ENCODE results near the gene FGD1. TPM values are rescaled to one million over a fixed set of nuclear protein-coding genes. Genes with fewer than 3 reads are reported as not detected.

FGD1 gene
- total RNA-seq, 1 experiment from 2014 or later: 19.2 TPM

- H3K27ac ChIP-seq (ENCODE audit: insufficient read length, low read depth, low read length): no peak overlapping the region
Observed at GRCh38 chrX:54435121-54435520, 60.9 kb downstream of the FGD1 start.

More at GRCh38 chrX:54435121-54435520, 60.9 kb downstream of the FGD1 start:
- Mint-ChIP-seq H3K4me1 (no peaks in the 10 kb centered on the region), H3K27ac (no peak overlapping the region), H3K36me3 (ENCODE audit: insufficient read depth in 1 of 3, low read depth in 3 of 3) (peaks cover 0 to 2% (median 0%) of the 10 kb centered on the region in 3 experiments; a peak in 1 of 7 replicates), H3K4me3 (no peak overlapping the region), H3K27me3 (ENCODE audit: low read depth) (peaks cover 2% of the 10 kb centered on the region; the same call in 1 of the 2 replicates), H3K9me3 (peaks cover 49 to 60% of the 10 kb centered on the region in 2 experiments)
- Histone ChIP-seq H2AFZ (ENCODE audit: low read length) (no peak overlapping the region), H2AK5ac (ENCODE audit: insufficient read length, low read length) (no peak overlapping the region), H2BK20ac (ENCODE audit: low read depth, low read length, poor library complexity, severe bottlenecking) (no peak overlapping the region), H2BK15ac (ENCODE audit: low read depth, low read length) (no peak overlapping the region), H4K8ac (replicated peaks; ENCODE audit: insufficient read length, low read depth, low read length) (no peak overlapping the region), H3K9ac (ENCODE audit: extremely low read depth, insufficient read length, low read length) (no peak overlapping the region), H3K23ac (ENCODE audit: insufficient read length, low read depth, low read length) (no peak overlapping the region), H3K56ac (ENCODE audit: insufficient read length, low read depth, low read length) (no peak overlapping the region), H3K4ac (ENCODE audit: low read depth, low read length) (no peak overlapping the region), H3T11ph (ENCODE audit: low read length) (no peak overlapping the region), H3K9me3 (ENCODE audit: control insufficient read depth, low read depth, low read length) (peaks cover 7% of the 10 kb centered on the region), H3K18ac (ENCODE audit: insufficient read length, low read depth, low read length) (no peak overlapping the region), H2BK5ac (ENCODE audit: insufficient read length, low read length) (no peak overlapping the region), H3K23me2 (ENCODE audit: insufficient read length, low read depth, low read length, poor library complexity, severe bottlenecking) (no peaks in the 10 kb centered on the region), H4K5ac (ENCODE audit: insufficient read length, low read depth, low read length) (no peak overlapping the region), H3K79me1 (ENCODE audit: insufficient read depth, low read depth, low read length, poor library complexity, severe bottlenecking) (no peaks in the 10 kb centered on the region), H4K91ac (ENCODE audit: insufficient read length, low read depth, low read length) (no peak overlapping the region), H2BK12ac (ENCODE audit: insufficient read length, low read depth, low read length) (no peak overlapping the region), H3K14ac (ENCODE audit: insufficient read depth, low read length) (no peak overlapping the region), H4K20me1 (ENCODE audit: control insufficient read depth, insufficient read depth, insufficient read length) (no peaks in the 10 kb centered on the region), H3K4me1 (ENCODE audit: insufficient read depth, low read length) (no peaks in the 10 kb centered on the region), H3K4me2 (ENCODE audit: insufficient read depth, insufficient read length, low read length) (no peak overlapping the region), H2BK120ac (ENCODE audit: low read depth, low read length, poor library complexity, severe bottlenecking) (no peak overlapping the region), H3K27me3 (ENCODE audit: insufficient read depth, low read length) (no peaks in the 10 kb centered on the region), H3K79me2 (ENCODE audit: insufficient read depth, low read length) (no peaks in the 10 kb centered on the region)
- TF ChIP-seq CTCF (conservative IDR thresholded peaks at IDR 0.05): no peak
- no peak for DNase-seq
- no CpG with 5 or more reads among the region's 2 CpGs for WGBS (ENCODE audit: extremely low coverage, insufficient read length, low lambda C conversion rate)
